H1 (cell line): ENCODE data around the gene SLFN12. TPM values are rescaled to one million over a fixed set of nuclear protein-coding genes. Genes with fewer than 3 reads are reported as not detected.

Experiments used
- BACH1 ChIP-seq: IDR thresholded peaks from 2 replicates; pipeline ENCODE4 v1.6.1; 2012; ENCODE audit warnings: low read length, improper control_type of control experiment
- CHD2 ChIP-seq: IDR thresholded peaks from 2 replicates; pipeline ENCODE4 v1.6.1; 2012; ENCODE audit warnings: low read length, improper control_type of control experiment
- CREB1 ChIP-seq: IDR thresholded peaks from 2 replicates; pipeline ENCODE4 v1.6.1; 2012; ENCODE audit warnings: inconsistent platforms
- EZH2 ChIP-seq: fragments of 200-600 bp; sonication (generic); IDR thresholded peaks from 2 replicates; pipeline ENCODE4 v1.7.1; 2012; ENCODE audit warnings: low read depth, mild to moderate bottlenecking, moderate library complexity, low read length, inconsistent platforms; ENCODE audit not compliant: severe bottlenecking
- GABPA ChIP-seq: IDR thresholded peaks from 2 replicates; pipeline ENCODE4 v1.6.1; 2011; ENCODE audit warnings: mild to moderate bottlenecking, low read length, moderate library complexity, borderline replicate concordance; ENCODE audit not compliant: insufficient read depth
- KDM1A ChIP-seq: fragments of 200-600, 300-600 bp; sonication (generic); IDR thresholded peaks from 2 replicates; pipeline ENCODE4 v1.7.1; 2016; ENCODE audit warnings: mild to moderate bottlenecking, low read length, borderline replicate concordance
- PHF8 ChIP-seq: fragments of 200-600 bp; sonication (generic); conservative IDR thresholded peaks from 2 replicates; pipeline ENCODE4 v1.7.1; 2012; ENCODE audit warnings: low read depth, mild to moderate bottlenecking, inconsistent platforms, low read length, moderate library complexity
- TCF12 ChIP-seq: IDR thresholded peaks from 2 replicates; pipeline ENCODE4 v1.6.1; 2011; ENCODE audit warnings: low read depth, mild to moderate bottlenecking, low read length
- polyA plus RNA-seq, 7 experiments: library from polyadenylated mRNA; depleted of rRNA in 3 of 7; stranded (reverse) in 5 of 7; unstranded in 2 of 7; fragments of >200 nt in 5 of 7; fragments of 200-250 nt in 2 of 7; gene quantifications; 1 replicate in 5 of 7; 2 replicates in 1 of 7; 4 replicates in 1 of 7; pipeline versions ENCODE4 v1.2.1 to v1.2.3, GENCODE V29; 2011 to 2013; ENCODE audit warnings: missing spikeins in 2 of 7, mixed read lengths in 2 of 7
- total RNA-seq: library from RNA; stranded (reverse); fragmentation: NEBNext Ultra II Directional; extraction: Animal tissue kit (Norgen Biotek cat#: 25700); gene quantifications from 2 replicates; pipeline ENCODE4 v1.2.1, GENCODE V29; 2021
- TF ChIP-seq, protein P1 (sequence below): fragments of 300-600 bp; sonication (generic); IDR thresholded peaks from 2 replicates; pipeline ENCODE4 v1.7.1; 2012; ENCODE audit warnings: low read length, moderate library complexity, mild to moderate bottlenecking, inconsistent platforms; ENCODE audit not compliant: insufficient replicate concordance
- TF ChIP-seq, protein P2 (sequence below): IDR thresholded peaks from 2 replicates; pipeline ENCODE4 v1.6.1; 2012; ENCODE audit warnings: inconsistent platforms

SLFN12 gene
- total and polyA plus RNA-seq, 2 of the 8 experiments (the other 6 are each of a cell fraction or from before 2014, with no cell fraction given): 1.6 to 10.7 TPM

DNA sequence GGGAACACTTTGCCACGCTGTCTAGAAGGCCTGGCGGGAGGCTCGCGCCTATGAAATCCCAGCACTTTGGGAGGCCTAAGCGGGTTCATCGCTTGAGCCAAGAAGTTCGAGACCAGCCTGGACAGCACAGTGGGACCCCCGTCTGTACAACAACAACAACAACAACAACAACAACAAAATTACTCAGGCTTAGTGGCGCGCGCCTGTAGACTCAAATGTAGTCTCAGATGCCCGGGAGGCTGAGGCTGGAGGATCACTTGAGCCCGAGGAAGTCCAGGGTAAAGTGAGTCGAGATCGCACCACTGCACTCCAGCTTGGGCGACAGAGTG lies 16.6 kb upstream of the SLFN12 start (continued):
- TF ChIP-seq, protein P1, sequence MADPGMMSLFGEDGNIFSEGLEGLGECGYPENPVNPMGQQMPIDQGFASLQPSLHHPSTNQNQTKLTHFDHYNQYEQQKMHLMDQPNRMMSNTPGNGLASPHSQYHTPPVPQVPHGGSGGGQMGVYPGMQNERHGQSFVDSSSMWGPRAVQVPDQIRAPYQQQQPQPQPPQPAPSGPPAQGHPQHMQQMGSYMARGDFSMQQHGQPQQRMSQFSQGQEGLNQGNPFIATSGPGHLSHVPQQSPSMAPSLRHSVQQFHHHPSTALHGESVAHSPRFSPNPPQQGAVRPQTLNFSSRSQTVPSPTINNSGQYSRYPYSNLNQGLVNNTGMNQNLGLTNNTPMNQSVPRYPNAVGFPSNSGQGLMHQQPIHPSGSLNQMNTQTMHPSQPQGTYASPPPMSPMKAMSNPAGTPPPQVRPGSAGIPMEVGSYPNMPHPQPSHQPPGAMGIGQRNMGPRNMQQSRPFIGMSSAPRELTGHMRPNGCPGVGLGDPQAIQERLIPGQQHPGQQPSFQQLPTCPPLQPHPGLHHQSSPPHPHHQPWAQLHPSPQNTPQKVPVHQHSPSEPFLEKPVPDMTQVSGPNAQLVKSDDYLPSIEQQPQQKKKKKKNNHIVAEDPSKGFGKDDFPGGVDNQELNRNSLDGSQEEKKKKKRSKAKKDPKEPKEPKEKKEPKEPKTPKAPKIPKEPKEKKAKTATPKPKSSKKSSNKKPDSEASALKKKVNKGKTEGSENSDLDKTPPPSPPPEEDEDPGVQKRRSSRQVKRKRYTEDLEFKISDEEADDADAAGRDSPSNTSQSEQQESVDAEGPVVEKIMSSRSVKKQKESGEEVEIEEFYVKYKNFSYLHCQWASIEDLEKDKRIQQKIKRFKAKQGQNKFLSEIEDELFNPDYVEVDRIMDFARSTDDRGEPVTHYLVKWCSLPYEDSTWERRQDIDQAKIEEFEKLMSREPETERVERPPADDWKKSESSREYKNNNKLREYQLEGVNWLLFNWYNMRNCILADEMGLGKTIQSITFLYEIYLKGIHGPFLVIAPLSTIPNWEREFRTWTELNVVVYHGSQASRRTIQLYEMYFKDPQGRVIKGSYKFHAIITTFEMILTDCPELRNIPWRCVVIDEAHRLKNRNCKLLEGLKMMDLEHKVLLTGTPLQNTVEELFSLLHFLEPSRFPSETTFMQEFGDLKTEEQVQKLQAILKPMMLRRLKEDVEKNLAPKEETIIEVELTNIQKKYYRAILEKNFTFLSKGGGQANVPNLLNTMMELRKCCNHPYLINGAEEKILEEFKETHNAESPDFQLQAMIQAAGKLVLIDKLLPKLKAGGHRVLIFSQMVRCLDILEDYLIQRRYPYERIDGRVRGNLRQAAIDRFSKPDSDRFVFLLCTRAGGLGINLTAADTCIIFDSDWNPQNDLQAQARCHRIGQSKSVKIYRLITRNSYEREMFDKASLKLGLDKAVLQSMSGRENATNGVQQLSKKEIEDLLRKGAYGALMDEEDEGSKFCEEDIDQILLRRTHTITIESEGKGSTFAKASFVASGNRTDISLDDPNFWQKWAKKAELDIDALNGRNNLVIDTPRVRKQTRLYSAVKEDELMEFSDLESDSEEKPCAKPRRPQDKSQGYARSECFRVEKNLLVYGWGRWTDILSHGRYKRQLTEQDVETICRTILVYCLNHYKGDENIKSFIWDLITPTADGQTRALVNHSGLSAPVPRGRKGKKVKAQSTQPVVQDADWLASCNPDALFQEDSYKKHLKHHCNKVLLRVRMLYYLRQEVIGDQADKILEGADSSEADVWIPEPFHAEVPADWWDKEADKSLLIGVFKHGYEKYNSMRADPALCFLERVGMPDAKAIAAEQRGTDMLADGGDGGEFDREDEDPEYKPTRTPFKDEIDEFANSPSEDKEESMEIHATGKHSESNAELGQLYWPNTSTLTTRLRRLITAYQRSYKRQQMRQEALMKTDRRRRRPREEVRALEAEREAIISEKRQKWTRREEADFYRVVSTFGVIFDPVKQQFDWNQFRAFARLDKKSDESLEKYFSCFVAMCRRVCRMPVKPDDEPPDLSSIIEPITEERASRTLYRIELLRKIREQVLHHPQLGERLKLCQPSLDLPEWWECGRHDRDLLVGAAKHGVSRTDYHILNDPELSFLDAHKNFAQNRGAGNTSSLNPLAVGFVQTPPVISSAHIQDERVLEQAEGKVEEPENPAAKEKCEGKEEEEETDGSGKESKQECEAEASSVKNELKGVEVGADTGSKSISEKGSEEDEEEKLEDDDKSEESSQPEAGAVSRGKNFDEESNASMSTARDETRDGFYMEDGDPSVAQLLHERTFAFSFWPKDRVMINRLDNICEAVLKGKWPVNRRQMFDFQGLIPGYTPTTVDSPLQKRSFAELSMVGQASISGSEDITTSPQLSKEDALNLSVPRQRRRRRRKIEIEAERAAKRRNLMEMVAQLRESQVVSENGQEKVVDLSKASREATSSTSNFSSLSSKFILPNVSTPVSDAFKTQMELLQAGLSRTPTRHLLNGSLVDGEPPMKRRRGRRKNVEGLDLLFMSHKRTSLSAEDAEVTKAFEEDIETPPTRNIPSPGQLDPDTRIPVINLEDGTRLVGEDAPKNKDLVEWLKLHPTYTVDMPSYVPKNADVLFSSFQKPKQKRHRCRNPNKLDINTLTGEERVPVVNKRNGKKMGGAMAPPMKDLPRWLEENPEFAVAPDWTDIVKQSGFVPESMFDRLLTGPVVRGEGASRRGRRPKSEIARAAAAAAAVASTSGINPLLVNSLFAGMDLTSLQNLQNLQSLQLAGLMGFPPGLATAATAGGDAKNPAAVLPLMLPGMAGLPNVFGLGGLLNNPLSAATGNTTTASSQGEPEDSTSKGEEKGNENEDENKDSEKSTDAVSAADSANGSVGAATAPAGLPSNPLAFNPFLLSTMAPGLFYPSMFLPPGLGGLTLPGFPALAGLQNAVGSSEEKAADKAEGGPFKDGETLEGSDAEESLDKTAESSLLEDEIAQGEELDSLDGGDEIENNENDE: no peak
- TF ChIP-seq CHD2: no peak
- TF ChIP-seq, protein P2, sequence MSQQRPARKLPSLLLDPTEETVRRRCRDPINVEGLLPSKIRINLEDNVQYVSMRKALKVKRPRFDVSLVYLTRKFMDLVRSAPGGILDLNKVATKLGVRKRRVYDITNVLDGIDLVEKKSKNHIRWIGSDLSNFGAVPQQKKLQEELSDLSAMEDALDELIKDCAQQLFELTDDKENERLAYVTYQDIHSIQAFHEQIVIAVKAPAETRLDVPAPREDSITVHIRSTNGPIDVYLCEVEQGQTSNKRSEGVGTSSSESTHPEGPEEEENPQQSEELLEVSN: peak; percentile 100; the same call in 1 of the 2 replicates
- TF ChIP-seq EZH2: peak; percentile 64
- no peak for TF ChIP-seq GABPA
- TF ChIP-seq CREB1: no peak
- TF ChIP-seq KDM1A: peak; percentile 77; the same call in 1 of the 2 replicates
- no peak for TF ChIP-seq PHF8
- 0 out of 2 replicates have a peak, but pooled peaks have one; percentile 12 for TF ChIP-seq TCF12
- TF ChIP-seq BACH1: no peak
